Smooth muscle cell (in vitro differentiated cells): ENCODE results near the gene ZACN. TPM values are rescaled to one million over a fixed set of nuclear protein-coding genes. Genes with fewer than 3 reads are reported as not detected.

Source experiments
- DNase-seq: peaks from one replicate; lab custom pipeline; 2025; ENCODE audit not compliant: unreplicated experiment; lab: John Stamatoyannopoulos, UW
- H2AFZ ChIP-seq: fragments of 200-600 bp; sonication (generic); 2 replicates; pipeline ENCODE4 v1.6.0; 2016; ENCODE audit warnings: antibody characterized with exemption, low read depth, mild to moderate bottlenecking
- H3F3A ChIP-seq: fragments of 200-600 bp; sonication (generic); 2 replicates; pipeline ENCODE4 v1.6.0; 2017; ENCODE audit warnings: antibody characterized with exemption, low read depth
- H3K27ac ChIP-seq: fragments of 200-600 bp; sonication (generic); 2 replicates; pipeline ENCODE4 v1.5.1; 2016; ENCODE audit warnings: low read depth, mild to moderate bottlenecking
- H3K27me3 ChIP-seq: fragments of 200-600 bp; sonication (generic); 2 replicates; pipeline ENCODE4 v1.6.1; 2016; ENCODE audit warnings: low read depth, mild to moderate bottlenecking
- H3K36me3 ChIP-seq: fragments of 200-600 bp; sonication (generic); 2 replicates; pipeline ENCODE4 v1.5.1; 2016; ENCODE audit warnings: low read depth
- H3K4me1 ChIP-seq: fragments of 200-600 bp; sonication (generic); 2 replicates; pipeline ENCODE4 v1.5.1; 2016; ENCODE audit warnings: low read depth
- H3K4me2 ChIP-seq: fragments of 200-600 bp; sonication (generic); 2 replicates; pipeline ENCODE4 v1.6.0; 2016; ENCODE audit warnings: mild to moderate bottlenecking
- H3K4me3 ChIP-seq: fragments of 200-600 bp; sonication (generic); 2 replicates; pipeline ENCODE4 v1.5.1; 2016; ENCODE audit warnings: mild to moderate bottlenecking
- H3K79me2 ChIP-seq: fragments of 200-600 bp; sonication (generic); 2 replicates; pipeline ENCODE4 v1.6.0; 2016; ENCODE audit warnings: low read depth, mild to moderate bottlenecking
- H3K9ac ChIP-seq: fragments of 200-600 bp; sonication (generic); 2 replicates; pipeline ENCODE4 v1.6.0; 2016; ENCODE audit warnings: low read depth
- H3K9me3 ChIP-seq: fragments of 200-600 bp; sonication (generic); replicated peaks from 2 replicates; pipeline ENCODE4 v1.5.1; 2016; ENCODE audit warnings: low read depth
- H4K20me1 ChIP-seq: fragments of 200-600 bp; sonication (generic); 2 replicates; pipeline ENCODE4 v1.6.0; 2016; ENCODE audit warnings: low read depth
- CTCF ChIP-seq: fragments of 200-600 bp; sonication (generic); IDR thresholded peaks from 2 replicates; pipeline ENCODE4 v1.5.1; 2017; ENCODE audit warnings: borderline replicate concordance, mild to moderate bottlenecking, antibody characterized with exemption; ENCODE audit not compliant: insufficient read depth, poor library complexity, severe bottlenecking
- WGBS: methylation state at CpG from one replicate; pipeline ENCODE4 v1.1.7; 2016; ENCODE audit warnings: low lambda C conversion rate; 5-methylcytosine and 5-hydroxymethylcytosine counted together
- polyA plus RNA-seq: library from polyadenylated mRNA; unstranded; fragments of >200 nt; fragmentation: Nextera tagmentation; extraction: Ambion mirVana; gene quantifications from 2 replicates; pipeline ENCODE4 v1.2.1, GENCODE V29; 2016
- total RNA-seq: library from RNA; depleted of rRNA; stranded (reverse); fragments of >200 nt; gene quantifications from 2 replicates; pipeline ENCODE4 v1.2.3, GENCODE V29; 2014

Gene ZACN
- total and polyA plus RNA-seq, 2 experiments from 2014 or later, result 3.4 TPM; not detected in 1

GRCh38 chr17:76122431-76123190, 43.6 kb downstream of the ZACN start:
- no peak for DNase-seq
- H3K4me3 ChIP-seq, result no peak overlapping the region
- no peaks in the 10 kb centered on the region for H3F3A ChIP-seq
- TF ChIP-seq CTCF, result no peak
- H3K27me3 ChIP-seq, result peaks cover 6% of the 10 kb centered on the region
- 90% methylated on average over 24 of the region's 24 CpGs for WGBS
- H2AFZ ChIP-seq, result no peak overlapping the region
- H4K20me1 ChIP-seq, result no peaks in the 10 kb centered on the region
- H3K9ac ChIP-seq, result no peak overlapping the region
- no peak overlapping the region for H3K27ac ChIP-seq
- H3K79me2 ChIP-seq, result no peaks in the 10 kb centered on the region
- H3K4me1 ChIP-seq, result no peaks in the 10 kb centered on the region
- no peak overlapping the region for H3K4me2 ChIP-seq
- H3K9me3 ChIP-seq, result no peaks in the 10 kb centered on the region
- H3K36me3 ChIP-seq, result no peaks in the 10 kb centered on the region

- Histone ChIP-seq H3K36me3 (no peaks in the 10 kb centered on the region), H3K79me2 (no peaks in the 10 kb centered on the region), H3K9me3 (no peaks in the 10 kb centered on the region), H3K4me3 (no peak overlapping the region), H3F3A (no peaks in the 10 kb centered on the region), H3K27me3 (peaks cover 6% of the 10 kb centered on the region), H4K20me1 (no peaks in the 10 kb centered on the region), H3K9ac (no peak overlapping the region), H3K27ac (no peak overlapping the region), H2AFZ (no peak overlapping the region), H3K4me1 (no peaks in the 10 kb centered on the region), H3K4me2 (no peak overlapping the region)
- 95% methylated on average over 4 of the region's 5 CpGs for WGBS
- no peak for TF ChIP-seq CTCF
- no peak for DNase-seq
Measured at GRCh38 chr17:76123191-76123499, 44.2 kb downstream of the ZACN start.

- WGBS, result 70% methylated on average over 9 of the region's 9 CpGs
- DNase-seq, result no peak
- no peak overlapping the region for H3K4me3 ChIP-seq
- H3K4me1 ChIP-seq, result no peaks in the 10 kb centered on the region
- H3K27ac ChIP-seq, result no peak overlapping the region
- TF ChIP-seq CTCF, result no peak
- no peaks in the 10 kb centered on the region for H3K9me3 ChIP-seq
- H3K9ac ChIP-seq, result no peak overlapping the region
- no peaks in the 10 kb centered on the region for H4K20me1 ChIP-seq
- no peaks in the 10 kb centered on the region for H3F3A ChIP-seq
- H3K36me3 ChIP-seq, result no peaks in the 10 kb centered on the region
- H3K27me3 ChIP-seq, result peaks cover 6% of the 10 kb centered on the region
- no peak overlapping the region for H3K4me2 ChIP-seq
- no peaks in the 10 kb centered on the region for H3K79me2 ChIP-seq
- H2AFZ ChIP-seq, result no peak overlapping the region
Measured at GRCh38 chr17:76123749-76124581, 45.0 kb downstream of the ZACN start.
